HG03139 (cell line): ENCODE measurements around the gene HS3ST2.
"Not testable (repeated sequence)": the region's sequence is repeated elsewhere in the genome, so short reads cannot be mapped to it uniquely, and the experiment has no call there.

Source experiments
- ATAC-seq: cut with Tn5 transposase; IDR thresholded peaks from one replicate; pipeline ENCODE4 v1.9.1; 2021; ENCODE audit not compliant: unreplicated experiment

The HS3ST2 gene

GRCh38 chr16:22813223-22813947, 577 bp upstream of the HS3ST2 start:
- no peak for ATAC-seq

- no peak for ATAC-seq
Measured at GRCh38 chr16:22814711-22815105, 746 bp downstream of the HS3ST2 start.

- no peak for ATAC-seq
Measured at GRCh38 chr16:22815863-22816262, 1.9 kb downstream of the HS3ST2 start.

- ATAC-seq = no peak
Measured at GRCh38 chr16:22816475-22816874, 2.5 kb downstream of the HS3ST2 start.

- not testable (repeated sequence) for ATAC-seq
Measured at GRCh38 chr16:22818736-22819135, 4.8 kb downstream of the HS3ST2 start.

- no peak for ATAC-seq
Measured at GRCh38 chr16:22838681-22839080, 24.7 kb downstream of the HS3ST2 start.

- ATAC-seq = not testable (repeated sequence)
Measured at GRCh38 chr16:22842031-22842430, 28.1 kb downstream of the HS3ST2 start.

GRCh38 chr16:22843122-22843521, 29.2 kb downstream of the HS3ST2 start:
- no peak for ATAC-seq

GRCh38 chr16:22843856-22844255, 29.9 kb downstream of the HS3ST2 start:
- ATAC-seq = no peak

- no peak for ATAC-seq
Measured at GRCh38 chr16:22844416-22844815, 30.5 kb downstream of the HS3ST2 start.

GRCh38 chr16:22847100-22847499, 33.1 kb downstream of the HS3ST2 start:
- no peak for ATAC-seq

GRCh38 chr16:22847690-22848089, 33.7 kb downstream of the HS3ST2 start:
- no peak for ATAC-seq

- no peak for ATAC-seq
Measured at GRCh38 chr16:22848451-22848850, 34.5 kb downstream of the HS3ST2 start.

GRCh38 chr16:22849517-22849916, 35.6 kb downstream of the HS3ST2 start:
- no peak for ATAC-seq

GRCh38 chr16:22855231-22855630, 41.3 kb downstream of the HS3ST2 start:
- no peak for ATAC-seq

GRCh38 chr16:22857296-22858025, 43.5 kb downstream of the HS3ST2 start:
- no peak for ATAC-seq

- ATAC-seq = no peak
Measured at GRCh38 chr16:22859925-22860324, 46.0 kb downstream of the HS3ST2 start.

- ATAC-seq = no peak
Measured at GRCh38 chr16:22861580-22861979, 47.6 kb downstream of the HS3ST2 start.

- no peak for ATAC-seq
Measured at GRCh38 chr16:22862046-22862445, 48.1 kb downstream of the HS3ST2 start.

- ATAC-seq = no peak
Measured at GRCh38 chr16:22864375-22864774, 50.4 kb downstream of the HS3ST2 start.

- ATAC-seq = no peak
Measured at GRCh38 chr16:22868593-22869224, 54.7 kb downstream of the HS3ST2 start.

- ATAC-seq = no peak
Measured at GRCh38 chr16:22871861-22872260, 57.9 kb downstream of the HS3ST2 start.
